Sigmoid colon (tissue), 7 donors: Measurements from ENCODE around the gene NPVF. TPM values are rescaled to one million over a fixed set of nuclear protein-coding genes. Genes with fewer than 3 reads are reported as not detected.

Experiments
- DNase-seq: peaks from one replicate; pipeline ENCODE4 v3.0.0-alpha.2; 2019
- H3K27ac ChIP-seq, 4 donors: fragments of 200-600 bp; sonication (generic); one replicate each; pipeline ENCODE4 v1.5.1; 2016 to 2019; ENCODE audit warnings: mild to moderate bottlenecking in 1 of 4
- H3K27me3 ChIP-seq, 3 donors: fragments of 200-600 bp; sonication (generic); one replicate each; pipeline ENCODE4 v1.5.1; 2019; ENCODE audit warnings: mild to moderate bottlenecking in 1 of 3
- H3K36me3 ChIP-seq, 4 donors: fragments of 200-600 bp; sonication (generic); one replicate each; pipeline ENCODE4 v1.5.1; 2016 to 2019
- H3K4me1 ChIP-seq, 4 donors: fragments of 200-600 bp; sonication (generic); one replicate each; pipeline ENCODE4 v1.5.1; 2017 to 2019
- H3K4me3 ChIP-seq, 4 donors: fragments of 200-600 bp; sonication (generic); one replicate each; pipeline ENCODE4 v1.5.1; 2017 to 2019; ENCODE audit warnings: mild to moderate bottlenecking in 2 of 4, moderate library complexity in 1 of 4
- H3K9me3 ChIP-seq, 4 donors: fragments of 200-600 bp in 3 of 4; sonication (generic) in 3 of 4; one replicate each; pipeline versions ENCODE4 v1.5.1 to v1.6.1; 2013 to 2019
- CTCF ChIP-seq, 4 experiments: fragments of 450-650 bp in 3 of 4; fragments of 200-600 bp in 1 of 4; IDR thresholded peaks; one replicate each; pipeline ENCODE4 v1.5.1; 2016 to 2019; ENCODE audit warnings: antibody characterized with exemption in 4 of 4, mild to moderate bottlenecking in 3 of 4, moderate library complexity in 2 of 4
- EP300 ChIP-seq, 4 donors: sonication (generic); formaldehyde crosslinking; IDR thresholded peaks; one replicate each; pipeline ENCODE4 v1.6.1; 2017; ENCODE audit warnings: antibody characterized with exemption in 4 of 4
- POLR2A ChIP-seq, 2 donors: fragments of 450-650 bp; IDR thresholded peaks; one replicate each; pipeline ENCODE4 v1.6.1; 2016; ENCODE audit warnings: antibody characterized with exemption in 2 of 2, mild to moderate bottlenecking in 2 of 2, moderate library complexity in 2 of 2
- POLR2AphosphoS5 ChIP-seq, 4 donors: sonication (generic); formaldehyde crosslinking; IDR thresholded peaks; one replicate each; pipeline ENCODE4 v1.6.1; 2017; ENCODE audit warnings: antibody characterized with exemption in 4 of 4
- WGBS, 2 donors: extraction: QIAGEN DNeasy Blood & Tissue Kit; methylation state at CpG; one replicate each; pipeline ENCODE4 v1.1.7; 2013; 5-methylcytosine and 5-hydroxymethylcytosine counted together
- intact Hi-C: fragments of 100-400 bp; cut with DNase I; formaldehyde crosslinking; loops from one replicate; pipeline ENCODE4 v1.15.1; 2023
- polyA plus RNA-seq, 3 donors: library from polyadenylated mRNA; stranded (reverse); fragments of 200-250 nt; gene quantifications; one replicate each; pipeline ENCODE4 v1.2.3, GENCODE V29; 2013
- total RNA-seq, 4 donors: library from RNA; depleted of rRNA; stranded (reverse); fragments of >200 nt; gene quantifications; one replicate each; pipeline ENCODE4 v1.1.0, GENCODE V29; 2016
- donor health status: healthy with polysubstance abuse.
- donor health status: Bipolar disorder and iron deficiency.
- donor health status: healthy.

NPVF gene
- total and polyA plus RNA-seq, 7 donors: not detected

GRCh38 chr7:25186436-25186835 lies 41.9 kb downstream of the NPVF start:
- H3K4me3 ChIP-seq: no peak overlapping the region
- TF ChIP-seq POLR2A (IDR thresholded peaks at IDR 0.05): no peak
- no peak for TF ChIP-seq EP300 (IDR thresholded peaks at IDR 0.05)
- no peak for TF ChIP-seq CTCF (IDR thresholded peaks at IDR 0.05)
- TF ChIP-seq POLR2AphosphoS5 (IDR thresholded peaks at IDR 0.05): no peak
- no peak for DNase-seq
- H3K4me1 ChIP-seq: no peaks in the 10 kb centered on the region
- 88 to 90% methylated on average over 6 of the region's 6 CpGs for WGBS, 2 donors
- no peaks in the 10 kb centered on the region for H3K27me3 ChIP-seq
- no peaks in the 10 kb centered on the region for H3K9me3 ChIP-seq
- intact Hi-C loops: no loop called here
- H3K27ac ChIP-seq: no peak overlapping the region
- H3K36me3 ChIP-seq: no peaks in the 10 kb centered on the region

- no peaks in the 10 kb centered on the region for H3K9me3 ChIP-seq
- 84% methylated on average over 3 of the region's 3 CpGs for WGBS, 2 donors
- H3K36me3 ChIP-seq: no peaks in the 10 kb centered on the region
These were observed 46.8 kb downstream of the NPVF start for GRCh38 chr7:25181532-25181931.

GRCh38 chr7:25180946-25181345 lies 47.3 kb downstream of the NPVF start:
- Histone ChIP-seq H3K27me3 (no peaks in the 10 kb centered on the region), H3K4me1 (peaks cover 0 to 18% (median 9%) of the 10 kb centered on the region in 4 donors), H3K27ac (peak overlapping the region in 2 of 4 donors; percentile 82 to 89), H3K9me3 (no peaks in the 10 kb centered on the region), H3K36me3 (no peaks in the 10 kb centered on the region), H3K4me3 (peak overlapping the region in 3 of 4 donors; percentile 82 to 95 (median 83))
- TF ChIP-seq POLR2AphosphoS5 (IDR thresholded peaks at IDR 0.05): no peak
- TF ChIP-seq POLR2A (IDR thresholded peaks at IDR 0.05): no peak
- no peak for TF ChIP-seq CTCF (IDR thresholded peaks at IDR 0.05)
- TF ChIP-seq EP300 (IDR thresholded peaks at IDR 0.05): no peak
- WGBS, 2 donors: 87 to 88% methylated on average over 7 of the region's 7 CpGs
- DNase-seq: no peak
- intact Hi-C loops: loop anchor here (2.0 kb wide), 1 partner anchor 54 kb away; no protein-coding TSS in a partner anchor

More at GRCh38 chr7:25181532-25181931, 46.8 kb downstream of the NPVF start:
- TF ChIP-seq CTCF (IDR thresholded peaks at IDR 0.05) (no peak), EP300 (IDR thresholded peaks at IDR 0.05) (no peak), POLR2A (IDR thresholded peaks at IDR 0.05) (no peak), POLR2AphosphoS5 (IDR thresholded peaks at IDR 0.05) (no peak)
- Histone ChIP-seq H3K27me3 (no peaks in the 10 kb centered on the region), H3K4me1 (peaks cover 0 to 18% (median 9%) of the 10 kb centered on the region in 4 donors), H3K27ac (no peak overlapping the region), H3K4me3 (no peak overlapping the region)
- no peak for DNase-seq
- intact Hi-C loops: loop anchor here (2.0 kb wide), 1 partner anchor 55 kb away; no protein-coding TSS in a partner anchor

- peak overlapping the region; percentile 81 to 89 (median 83) for H3K27ac ChIP-seq
- intact Hi-C loops: loop anchor here (2.0 kb wide), 1 partner anchor 54 kb away; no protein-coding TSS in a partner anchor
- 12 to 17% methylated on average over 6 of the region's 6 CpGs for WGBS, 2 donors
- no peaks in the 10 kb centered on the region for H3K9me3 ChIP-seq
- DNase-seq: no peak
- peak overlapping the region; percentile 82 to 95 (median 86) for H3K4me3 ChIP-seq
- no peaks in the 10 kb centered on the region for H3K27me3 ChIP-seq
- TF ChIP-seq EP300 (IDR thresholded peaks at IDR 0.05): no peak
- no peak for TF ChIP-seq POLR2A (IDR thresholded peaks at IDR 0.05)
- no peak for TF ChIP-seq POLR2AphosphoS5 (IDR thresholded peaks at IDR 0.05)
- no peak for TF ChIP-seq CTCF (IDR thresholded peaks at IDR 0.05)
- H3K4me1 ChIP-seq: peaks cover 0 to 18% (median 9%) of the 10 kb centered on the region in 4 donors
- H3K36me3 ChIP-seq: no peaks in the 10 kb centered on the region
These were observed 47.7 kb downstream of the NPVF start for GRCh38 chr7:25180592-25180923.
